Keratinocyte (primary cell): ENCODE data around the gene KIF17. TPM values are rescaled to one million over a fixed set of nuclear protein-coding genes. Genes with fewer than 3 reads are reported as not detected.

ENCODE experiments used
- DNase-seq: peaks from one replicate; pipeline ENCODE4 v3.0.0-alpha.2; 2011; ENCODE audit warnings: low read depth, missing footprints, low spot score
- FAIRE-seq: peaks from 2 replicates; lab custom pipeline; 2011; peaks lifted over from hg19 to GRCh38; lab: Jason Lieb, UNC
- H2AFZ ChIP-seq: 2 replicates; pipeline ENCODE4 v1.6.0; 2012; ENCODE audit warnings: low read length, control low read depth, inconsistent platforms; ENCODE audit not compliant: control insufficient read depth
- H3K27ac ChIP-seq: 2 replicates; pipeline ENCODE4 v1.5.1; 2011; ENCODE audit warnings: low read length; ENCODE audit not compliant: control insufficient read depth, insufficient read depth
- H3K27me3 ChIP-seq: 3 replicates; pipeline ENCODE4 v1.6.0; 2011; ENCODE audit warnings: low read length; ENCODE audit not compliant: control insufficient read depth, insufficient read depth; ENCODE audit errors: extremely low read depth
- H3K36me3 ChIP-seq, 2 experiments: 2 replicates in 1 of 2; 3 replicates in 1 of 2; pipeline ENCODE4 v1.5.1; 2011; ENCODE audit warnings: low read length in 2 of 2, mild to moderate bottlenecking in 1 of 2; ENCODE audit not compliant: control insufficient read depth in 2 of 2, insufficient read depth in 2 of 2; ENCODE audit errors: extremely low read depth in 1 of 2
- H3K4me1 ChIP-seq: 3 replicates; pipeline ENCODE4 v1.5.1; 2011; ENCODE audit warnings: low read length; ENCODE audit not compliant: control insufficient read depth, insufficient read depth; ENCODE audit errors: extremely low read depth
- H3K4me2 ChIP-seq: 3 replicates; pipeline ENCODE4 v1.6.0; 2011; ENCODE audit warnings: low read depth, low read length; ENCODE audit not compliant: control insufficient read depth, insufficient read depth; ENCODE audit errors: extremely low read depth
- H3K4me3 ChIP-seq, 3 experiments: fragments of 200-600 bp in 1 of 3; sonication (generic) in 1 of 3; 2 replicates in 2 of 3; 3 replicates in 1 of 3; pipeline ENCODE4 v1.5.1; 2011 to 2016; ENCODE audit warnings: low read length in 3 of 3, mild to moderate bottlenecking in 3 of 3, control low read depth in 2 of 3, inconsistent platforms in 1 of 3, low read depth in 1 of 3, mixed read lengths in 1 of 3, mixed run types in 1 of 3, moderate library complexity in 1 of 3; ENCODE audit not compliant: control insufficient read depth in 2 of 3, insufficient read depth in 2 of 3; ENCODE audit errors: extremely low read depth in 1 of 3
- H3K79me2 ChIP-seq: 2 replicates; pipeline ENCODE4 v1.6.0; 2012; ENCODE audit warnings: low read length; ENCODE audit not compliant: control insufficient read depth, insufficient read depth
- H3K9ac ChIP-seq: 3 replicates; pipeline ENCODE4 v1.6.0; 2011; ENCODE audit warnings: low read length; ENCODE audit not compliant: control insufficient read depth, insufficient read depth; ENCODE audit errors: extremely low read depth
- H3K9me1 ChIP-seq: 3 replicates; pipeline ENCODE4 v1.6.0; 2011; ENCODE audit warnings: low read length; ENCODE audit not compliant: control insufficient read depth, insufficient read depth; ENCODE audit errors: extremely low read depth
- H3K9me3 ChIP-seq: 2 replicates; pipeline ENCODE4 v1.5.1; 2012; ENCODE audit warnings: low read depth, low read length; ENCODE audit not compliant: control insufficient read depth
- H4K20me1 ChIP-seq: 3 replicates; pipeline ENCODE4 v1.6.0; 2011; ENCODE audit warnings: low read length; ENCODE audit not compliant: control insufficient read depth, insufficient read depth; ENCODE audit errors: extremely low read depth
- CTCF ChIP-seq, 3 experiments: IDR thresholded peaks in 1 of 3; conservative IDR thresholded peaks in 1 of 3; optimal IDR thresholded peaks in 1 of 3; 2 replicates in 2 of 3; 3 replicates in 1 of 3; pipeline versions ENCODE3 to v1.5.1; 2011; ENCODE audit warnings: low read length in 3 of 3, mild to moderate bottlenecking in 3 of 3, moderate library complexity in 2 of 3, control low read depth in 1 of 3, inconsistent platforms in 1 of 3; ENCODE audit not compliant: insufficient read depth in 2 of 3; ENCODE audit errors: extremely low read depth in 1 of 3
- EZH2 ChIP-seq: IDR thresholded peaks from one replicate; pipeline ENCODE4 v1.6.1; 2012; ENCODE audit warnings: inconsistent platforms, mild to moderate bottlenecking, low read length, moderate library complexity
- dilution Hi-C: fragments of 300-500 bp; cut with MboI; formaldehyde crosslinking; loops from one replicate; pipeline ENCODE4 v1.7.0; 2020; ENCODE audit warnings: low sequenced_read_pairs; ENCODE audit not compliant: extremely low pct_ligation_motif_present
- polyA plus RNA-seq, 5 experiments: library from polyadenylated mRNA; depleted of rRNA in 3 of 5; stranded (reverse) in 3 of 5; stranded (forward) in 1 of 5; unstranded in 1 of 5; fragments of >200 nt; gene quantifications; 1 replicate in 1 of 5; 2 replicates in 3 of 5; 3 replicates in 1 of 5; pipeline versions ENCODE4 v1.2.1 to v1.2.3, GENCODE V29; 2011 to 2012; ENCODE audit warnings: missing spikeins in 2 of 5, low read depth in 1 of 5, low replicate concordance in 1 of 5

Gene KIF17
- polyA plus RNA-seq, 1 donor (not counting 4 experiments of a cell fraction or from before 2014, with no cell fraction given), result 0.90 TPM

GRCh38 chr1:20686883-20687725 lies 30.7 kb downstream of the KIF17 start:
- Histone ChIP-seq H3K4me3 (no peak overlapping the region), H2AFZ (no peak overlapping the region), H3K9me3 (no peaks in the 10 kb centered on the region), H4K20me1 (no peaks in the 10 kb centered on the region), H3K36me3 (peaks cover 0 to 12% of the 10 kb centered on the region in 2 experiments), H3K79me2 (no peaks in the 10 kb centered on the region), H3K4me2 (no peak overlapping the region), H3K4me1 (no peaks in the 10 kb centered on the region), H3K9ac (no peak overlapping the region), H3K9me1 (no peaks in the 10 kb centered on the region), H3K27me3 (no peaks in the 10 kb centered on the region), H3K27ac (no peak overlapping the region)
- TF ChIP-seq EZH2, result no peak
- TF ChIP-seq CTCF (optimal IDR thresholded peaks at IDR 0.05 in 1 of 3, IDR thresholded peaks at IDR 0.05 in 1 of 3, conservative IDR thresholded peaks at IDR 0.05 in 1 of 3; ENCODE audit: extremely low read depth in 1 of 3, insufficient read depth in 2 of 3, low read length in 3 of 3), result no peak
- no peak for FAIRE-seq
- dilution Hi-C loops, result no loop called here
- no peak for DNase-seq

- Histone ChIP-seq H3K4me2 (no peak overlapping the region), H3K27me3 (no peaks in the 10 kb centered on the region), H3K79me2 (no peaks in the 10 kb centered on the region), H2AFZ (no peak overlapping the region), H3K36me3 (peaks cover 0 to 16% of the 10 kb centered on the region in 2 experiments), H3K9me1 (no peaks in the 10 kb centered on the region), H3K4me1 (no peaks in the 10 kb centered on the region), H3K9me3 (no peaks in the 10 kb centered on the region), H3K27ac (no peak overlapping the region), H4K20me1 (no peaks in the 10 kb centered on the region), H3K9ac (no peak overlapping the region), H3K4me3 (no peak overlapping the region)
- FAIRE-seq, result no peak
- TF ChIP-seq EZH2 (no peak), CTCF (optimal IDR thresholded peaks at IDR 0.05 in 1 of 3, IDR thresholded peaks at IDR 0.05 in 1 of 3, conservative IDR thresholded peaks at IDR 0.05 in 1 of 3; ENCODE audit: extremely low read depth in 1 of 3, insufficient read depth in 2 of 3, low read length in 3 of 3) (no peak)
- dilution Hi-C loops, result no loop called here
- DNase-seq, result no peak
Observed at GRCh38 chr1:20685741-20686140, 32.1 kb downstream of the KIF17 start.
